Keratinocyte (primary cell): Measurements from ENCODE around the gene SENP8.

Source experiments
- EZH2 ChIP-seq: IDR thresholded peaks from one replicate; pipeline ENCODE4 v1.6.1; 2012; ENCODE audit warnings: inconsistent platforms, mild to moderate bottlenecking, low read length, moderate library complexity
- TF ChIP-seq, protein P1 (sequence below), 3 experiments: IDR thresholded peaks in 1 of 3; conservative IDR thresholded peaks in 1 of 3; optimal IDR thresholded peaks in 1 of 3; 2 replicates in 2 of 3; 3 replicates in 1 of 3; pipeline versions ENCODE3 to v1.5.1; 2011; ENCODE audit warnings: low read length in 3 of 3, mild to moderate bottlenecking in 3 of 3, moderate library complexity in 2 of 3, control low read depth in 1 of 3, inconsistent platforms in 1 of 3; ENCODE audit not compliant: insufficient read depth in 2 of 3; ENCODE audit errors: extremely low read depth in 1 of 3

DNA sequence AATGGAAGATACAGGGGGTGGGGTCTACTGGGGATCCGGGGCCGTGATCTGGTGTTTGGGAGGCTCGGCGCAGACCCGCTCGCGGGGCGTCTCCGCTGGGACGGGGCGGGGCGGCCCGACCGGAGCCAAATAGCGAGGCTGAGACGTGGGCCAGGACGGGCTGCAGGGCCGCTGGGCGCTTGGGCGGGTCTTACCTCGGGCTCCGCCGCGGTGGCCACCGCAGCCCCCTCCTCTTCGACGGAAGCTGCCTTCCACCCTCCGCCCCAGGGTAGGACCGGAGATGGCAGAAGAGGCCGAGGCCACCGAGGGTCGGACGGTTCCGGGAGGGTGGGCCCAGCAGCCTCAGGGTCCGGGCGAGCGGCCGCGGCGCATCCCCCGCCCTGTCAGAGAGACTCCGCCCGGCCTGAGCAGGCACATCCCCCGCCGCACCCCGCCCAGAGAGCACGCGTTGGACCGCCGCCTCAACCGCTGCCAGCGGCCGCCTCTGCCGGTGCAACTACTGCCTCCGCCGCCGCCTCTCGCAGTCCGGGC is 652 bp upstream of the SENP8 start:
- TF ChIP-seq, protein P1, sequence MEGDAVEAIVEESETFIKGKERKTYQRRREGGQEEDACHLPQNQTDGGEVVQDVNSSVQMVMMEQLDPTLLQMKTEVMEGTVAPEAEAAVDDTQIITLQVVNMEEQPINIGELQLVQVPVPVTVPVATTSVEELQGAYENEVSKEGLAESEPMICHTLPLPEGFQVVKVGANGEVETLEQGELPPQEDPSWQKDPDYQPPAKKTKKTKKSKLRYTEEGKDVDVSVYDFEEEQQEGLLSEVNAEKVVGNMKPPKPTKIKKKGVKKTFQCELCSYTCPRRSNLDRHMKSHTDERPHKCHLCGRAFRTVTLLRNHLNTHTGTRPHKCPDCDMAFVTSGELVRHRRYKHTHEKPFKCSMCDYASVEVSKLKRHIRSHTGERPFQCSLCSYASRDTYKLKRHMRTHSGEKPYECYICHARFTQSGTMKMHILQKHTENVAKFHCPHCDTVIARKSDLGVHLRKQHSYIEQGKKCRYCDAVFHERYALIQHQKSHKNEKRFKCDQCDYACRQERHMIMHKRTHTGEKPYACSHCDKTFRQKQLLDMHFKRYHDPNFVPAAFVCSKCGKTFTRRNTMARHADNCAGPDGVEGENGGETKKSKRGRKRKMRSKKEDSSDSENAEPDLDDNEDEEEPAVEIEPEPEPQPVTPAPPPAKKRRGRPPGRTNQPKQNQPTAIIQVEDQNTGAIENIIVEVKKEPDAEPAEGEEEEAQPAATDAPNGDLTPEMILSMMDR (optimal IDR thresholded peaks at IDR 0.05 in 1 of 3, IDR thresholded peaks at IDR 0.05 in 1 of 3, conservative IDR thresholded peaks at IDR 0.05 in 1 of 3; ENCODE audit: extremely low read depth in 1 of 3, insufficient read depth in 2 of 3, low read length in 3 of 3) = no peak
- TF ChIP-seq EZH2 = no peak
